Mesendoderm (in vitro differentiated cells): ENCODE data around the gene KLHL3. TPM values are rescaled to one million over a fixed set of nuclear protein-coding genes. Genes with fewer than 3 reads are reported as not detected.
"Not testable (repeated sequence)": the region's sequence is repeated elsewhere in the genome, so short reads cannot be mapped to it uniquely, and the experiment has no call there.

ENCODE experiments used
- DNase-seq: peaks from one replicate; pipeline ENCODE4 v3.0.0; 2013
- H2AK5ac ChIP-seq: 2 replicates; pipeline ENCODE4 v1.6.1; 2013; ENCODE audit warnings: low read length, inconsistent platforms
- H2BK120ac ChIP-seq: 2 replicates; pipeline ENCODE4 v1.6.1; 2013; ENCODE audit warnings: low read depth, mild to moderate bottlenecking, low read length, moderate library complexity, mixed read lengths
- H2BK15ac ChIP-seq: replicated peaks from 2 replicates; pipeline ENCODE4 v1.6.1; 2013; ENCODE audit warnings: low read depth, mild to moderate bottlenecking, moderate library complexity
- H2BK5ac ChIP-seq: 2 replicates; pipeline ENCODE4 v1.6.1; 2013; ENCODE audit warnings: low read length, inconsistent platforms
- H3K18ac ChIP-seq: 2 replicates; pipeline ENCODE4 v1.6.1; 2013; ENCODE audit warnings: mild to moderate bottlenecking, low read length, mixed read lengths
- H3K23ac ChIP-seq: one replicate; pipeline ENCODE4 v1.6.1; 2013; ENCODE audit warnings: low read length
- H3K27ac ChIP-seq: 2 replicates; pipeline ENCODE4 v1.5.1; 2013; ENCODE audit warnings: low read depth, mild to moderate bottlenecking, inconsistent platforms, low read length, moderate library complexity
- H3K27me3 ChIP-seq: 2 replicates; pipeline ENCODE4 v1.6.1; 2013; ENCODE audit warnings: low read length, control low read depth, mild to moderate bottlenecking, inconsistent platforms; ENCODE audit not compliant: insufficient read depth, poor library complexity
- H3K36me3 ChIP-seq: 2 replicates; pipeline ENCODE4 v1.6.1; 2013; ENCODE audit warnings: low read length, inconsistent platforms; ENCODE audit not compliant: control insufficient read depth, insufficient read depth
- H3K4ac ChIP-seq: one replicate; pipeline ENCODE4 v1.6.1; 2013; ENCODE audit warnings: low read depth, mild to moderate bottlenecking, low read length, moderate library complexity
- H3K4me1 ChIP-seq: 2 replicates; pipeline ENCODE4 v1.6.1; 2013; ENCODE audit warnings: low read depth, low read length, inconsistent platforms; ENCODE audit not compliant: control insufficient read depth
- H3K4me2 ChIP-seq: 2 replicates; pipeline ENCODE4 v1.6.1; 2013; ENCODE audit warnings: low read length
- H3K4me3 ChIP-seq: 2 replicates; pipeline ENCODE4 v1.5.1; 2013; ENCODE audit warnings: mild to moderate bottlenecking, low read length
- H3K56ac ChIP-seq: one replicate; pipeline ENCODE4 v1.6.1; 2013; ENCODE audit warnings: low read length
- H3K79me1 ChIP-seq: 2 replicates; pipeline ENCODE4 v1.6.1; 2013; ENCODE audit warnings: low read length, inconsistent platforms
- H3K79me2 ChIP-seq: 2 replicates; pipeline ENCODE4 v1.6.1; 2013; ENCODE audit warnings: mild to moderate bottlenecking, low read length; ENCODE audit not compliant: control insufficient read depth, insufficient read depth
- H3K9ac ChIP-seq: 2 replicates; pipeline ENCODE4 v1.6.1; 2013; ENCODE audit warnings: low read length, inconsistent platforms
- H4K5ac ChIP-seq: one replicate; pipeline ENCODE4 v1.6.1; 2013; ENCODE audit warnings: low read length
- H4K8ac ChIP-seq: one replicate; pipeline ENCODE4 v1.6.1; 2013; ENCODE audit warnings: low read depth, mild to moderate bottlenecking, control low read depth, low read length, moderate library complexity
- WGBS: extraction: QIAGEN DNeasy Blood & Tissue Kit; methylation state at CpG from one replicate; pipeline ENCODE4 v1.1.7; 2013; ENCODE audit warnings: low lambda C conversion rate, missing lambda C conversion rate; ENCODE audit not compliant: insufficient coverage; ENCODE audit errors: extremely low coverage; 5-methylcytosine and 5-hydroxymethylcytosine counted together
- polyA plus RNA-seq, 2 experiments: library from polyadenylated mRNA; stranded (reverse); fragments of 200-250 nt; gene quantifications; one replicate each; pipeline ENCODE4 v1.2.3, GENCODE V29; 2013

The KLHL3 gene
- polyA plus RNA-seq (2013, experiment 1 of 2), result 2.2 TPM
- 2.1 TPM for polyA plus RNA-seq (2013, experiment 2 of 2)

GRCh38 chr5:137735555-137736284 is at the start of gene KLHL3:
Gene KLHL3, minus strand, starts transcription at chr5:137736089. Its CDS starts 443 bp downstream, at chr5:137735646.
- H3K27me3 ChIP-seq, result no peaks in the 10 kb centered on the region
- H4K5ac ChIP-seq, result no peak within 1 kb of the TSS
- H3K4me1 ChIP-seq, result peaks cover 8% of the 10 kb centered on the region
- peak within 1 kb of the TSS; percentile 0 for H2BK5ac ChIP-seq
- no peak within 1 kb of the TSS for H2BK120ac ChIP-seq
- peak within 1 kb of the TSS; percentile 67 for H3K56ac ChIP-seq
- H3K79me1 ChIP-seq, result no peaks in the 10 kb centered on the region
- peak; percentile 96 for DNase-seq
- H2AK5ac ChIP-seq, result no peak within 1 kb of the TSS
- peak within 1 kb of the TSS; percentile 56 for H3K9ac ChIP-seq
- H3K4me2 ChIP-seq, result peak within 1 kb of the TSS; percentile 61
- H4K8ac ChIP-seq, result no peak within 1 kb of the TSS
- no peaks in the 10 kb centered on the region for H3K79me2 ChIP-seq
- no peak within 1 kb of the TSS for H3K23ac ChIP-seq
- H3K4ac ChIP-seq, result no peak within 1 kb of the TSS
- peak within 1 kb of the TSS; percentile 0 for H3K4me3 ChIP-seq
- WGBS, result no CpG with 5 or more reads among the region's 12 CpGs
- no peaks in the 10 kb centered on the region for H3K36me3 ChIP-seq
- H3K18ac ChIP-seq, result no peak within 1 kb of the TSS
- peak within 1 kb of the TSS; percentile 0 for H3K27ac ChIP-seq
- H2BK15ac ChIP-seq, result no peak within 1 kb of the TSS

GRCh38 chr5:137782984-137783536 is 47.2 kb upstream of the KLHL3 start:
- H3K36me3 ChIP-seq, result no peaks in the 10 kb centered on the region
- no peak overlapping the region for H3K23ac ChIP-seq
- H3K9ac ChIP-seq, result no peak overlapping the region
- H3K27ac ChIP-seq, result no peak overlapping the region
- H4K8ac ChIP-seq, result no peak overlapping the region
- no CpG with 5 or more reads among the region's 4 CpGs for WGBS
- H2AK5ac ChIP-seq, result no peak overlapping the region
- no peak overlapping the region for H3K18ac ChIP-seq
- no peaks in the 10 kb centered on the region for H3K79me1 ChIP-seq
- no peak overlapping the region for H2BK5ac ChIP-seq
- H3K4ac ChIP-seq, result no peak overlapping the region
- H2BK15ac ChIP-seq, result no peak overlapping the region
- no peak overlapping the region for H4K5ac ChIP-seq
- no peak for DNase-seq
- H3K4me2 ChIP-seq, result no peak overlapping the region
- no peak overlapping the region for H3K56ac ChIP-seq
- no peaks in the 10 kb centered on the region for H3K79me2 ChIP-seq
- no peak overlapping the region for H2BK120ac ChIP-seq
- H3K4me3 ChIP-seq, result no peak overlapping the region
- H3K4me1 ChIP-seq, result no peaks in the 10 kb centered on the region
- no peaks in the 10 kb centered on the region for H3K27me3 ChIP-seq

- H3K36me3 ChIP-seq, result no peaks in the 10 kb centered on the region
Observed at GRCh38 chr5:137782055-137782454, 46.2 kb upstream of the KLHL3 start.

GRCh38 chr5:137778772-137779564 is 43.1 kb upstream of the KLHL3 start:
- no peak overlapping the region for H2BK120ac ChIP-seq
- peak; percentile 59 for DNase-seq
- no peaks in the 10 kb centered on the region for H3K36me3 ChIP-seq
- no peak overlapping the region for H2BK5ac ChIP-seq
- H3K4me3 ChIP-seq, result no peak overlapping the region
- H3K4ac ChIP-seq, result no peak overlapping the region
- no peak overlapping the region for H2AK5ac ChIP-seq
- H4K5ac ChIP-seq, result no peak overlapping the region
- no peaks in the 10 kb centered on the region for H3K27me3 ChIP-seq
- H3K4me1 ChIP-seq, result no peaks in the 10 kb centered on the region
- H3K18ac ChIP-seq, result no peak overlapping the region
- no CpG with 5 or more reads among the region's 2 CpGs for WGBS
- no peak overlapping the region for H3K56ac ChIP-seq
- H3K23ac ChIP-seq, result no peak overlapping the region
- no peak overlapping the region for H2BK15ac ChIP-seq
- H3K9ac ChIP-seq, result no peak overlapping the region
- H3K4me2 ChIP-seq, result no peak overlapping the region
- no peaks in the 10 kb centered on the region for H3K79me1 ChIP-seq
- no peaks in the 10 kb centered on the region for H3K79me2 ChIP-seq
- no peak overlapping the region for H4K8ac ChIP-seq
- no peak overlapping the region for H3K27ac ChIP-seq

More at GRCh38 chr5:137782055-137782454, 46.2 kb upstream of the KLHL3 start:
- H2BK120ac ChIP-seq, result no peak overlapping the region
- H4K5ac ChIP-seq, result no peak overlapping the region
- no peak overlapping the region for H2BK15ac ChIP-seq
- WGBS, result no CpG with 5 or more reads among the region's 2 CpGs
- H3K79me2 ChIP-seq, result no peaks in the 10 kb centered on the region
- H3K79me1 ChIP-seq, result no peaks in the 10 kb centered on the region
- no peak overlapping the region for H3K4me3 ChIP-seq
- no peak overlapping the region for H3K4me2 ChIP-seq
- H2AK5ac ChIP-seq, result no peak overlapping the region
- DNase-seq, result no peak
- no peak overlapping the region for H3K56ac ChIP-seq
- H4K8ac ChIP-seq, result no peak overlapping the region
- no peaks in the 10 kb centered on the region for H3K27me3 ChIP-seq
- no peak overlapping the region for H3K27ac ChIP-seq
- H3K23ac ChIP-seq, result no peak overlapping the region
- H3K4ac ChIP-seq, result no peak overlapping the region
- H2BK5ac ChIP-seq, result no peak overlapping the region
- H3K9ac ChIP-seq, result no peak overlapping the region
- no peak overlapping the region for H3K18ac ChIP-seq
- H3K4me1 ChIP-seq, result no peaks in the 10 kb centered on the region

- H3K4ac ChIP-seq, H3K4me1 ChIP-seq, H3K27ac ChIP-seq, H3K79me2 ChIP-seq, H3K23ac ChIP-seq, H3K27me3 ChIP-seq, H2BK15ac ChIP-seq, H2AK5ac ChIP-seq, H4K5ac ChIP-seq, H3K9ac ChIP-seq, H2BK120ac ChIP-seq, H3K56ac ChIP-seq, H3K18ac ChIP-seq, H3K4me3 ChIP-seq, H3K4me2 ChIP-seq, H2BK5ac ChIP-seq, H3K79me1 ChIP-seq, H3K36me3 ChIP-seq, DNase-seq, H4K8ac ChIP-seq: not testable (repeated sequence)
- no CpG with 5 or more reads among the region's 5 CpGs for WGBS
Observed at GRCh38 chr5:137767937-137768336, 32.0 kb upstream of the KLHL3 start.
